ENCODE data around the gene OSBPL5.

DNA sequence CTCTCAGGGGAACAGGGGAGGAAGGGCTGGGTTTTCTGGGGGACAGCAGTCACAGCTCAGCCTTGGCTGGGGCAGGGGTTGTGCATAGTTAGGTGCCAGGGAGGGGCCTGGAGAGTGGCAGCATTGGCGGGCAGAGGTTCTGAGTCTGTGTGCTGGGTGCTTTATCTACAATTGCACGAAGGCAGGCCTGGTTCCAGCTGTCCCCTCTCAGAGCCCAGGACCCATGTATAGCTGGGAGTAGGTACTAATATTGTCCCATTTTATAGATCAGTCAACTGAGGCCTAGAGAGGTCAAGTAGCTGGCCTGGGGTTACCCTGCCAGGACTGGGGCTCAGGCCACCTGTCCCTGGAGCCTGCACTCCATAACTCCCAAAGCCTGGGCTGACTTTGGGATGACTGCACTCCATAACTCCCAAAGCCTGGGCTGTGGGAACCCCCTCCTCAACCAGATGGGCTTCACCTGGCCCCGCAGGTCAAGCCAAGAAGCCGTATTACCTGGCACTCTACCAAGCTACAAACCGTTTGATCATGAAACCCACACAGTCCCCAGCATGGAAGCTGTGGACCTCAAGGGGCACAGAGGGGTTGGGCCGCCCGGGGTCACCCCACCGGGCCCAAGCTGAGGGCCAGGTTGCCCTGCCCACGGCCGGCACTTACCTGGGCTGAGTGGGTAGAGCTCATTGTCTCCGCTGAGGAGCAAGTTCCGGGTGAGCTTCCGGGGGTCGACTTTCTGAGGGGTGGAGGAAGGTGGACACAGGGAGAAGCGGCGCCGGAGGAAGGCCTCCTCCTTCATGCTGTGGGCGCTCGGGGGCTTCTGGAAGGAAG lies 36.5 kb downstream of the OSBPL5 start:
- TF ChIP-seq, protein P1, sequence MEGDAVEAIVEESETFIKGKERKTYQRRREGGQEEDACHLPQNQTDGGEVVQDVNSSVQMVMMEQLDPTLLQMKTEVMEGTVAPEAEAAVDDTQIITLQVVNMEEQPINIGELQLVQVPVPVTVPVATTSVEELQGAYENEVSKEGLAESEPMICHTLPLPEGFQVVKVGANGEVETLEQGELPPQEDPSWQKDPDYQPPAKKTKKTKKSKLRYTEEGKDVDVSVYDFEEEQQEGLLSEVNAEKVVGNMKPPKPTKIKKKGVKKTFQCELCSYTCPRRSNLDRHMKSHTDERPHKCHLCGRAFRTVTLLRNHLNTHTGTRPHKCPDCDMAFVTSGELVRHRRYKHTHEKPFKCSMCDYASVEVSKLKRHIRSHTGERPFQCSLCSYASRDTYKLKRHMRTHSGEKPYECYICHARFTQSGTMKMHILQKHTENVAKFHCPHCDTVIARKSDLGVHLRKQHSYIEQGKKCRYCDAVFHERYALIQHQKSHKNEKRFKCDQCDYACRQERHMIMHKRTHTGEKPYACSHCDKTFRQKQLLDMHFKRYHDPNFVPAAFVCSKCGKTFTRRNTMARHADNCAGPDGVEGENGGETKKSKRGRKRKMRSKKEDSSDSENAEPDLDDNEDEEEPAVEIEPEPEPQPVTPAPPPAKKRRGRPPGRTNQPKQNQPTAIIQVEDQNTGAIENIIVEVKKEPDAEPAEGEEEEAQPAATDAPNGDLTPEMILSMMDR (conservative IDR thresholded peaks at IDR 0.05; ENCODE audit: low read length) = no peak
- TF ChIP-seq EZH2phosphoT487 (IDR thresholded peaks at IDR 0.05; ENCODE audit: borderline replicate concordance) = no peak

Data from Loucy (cell line).